Measurements from ENCODE around the gene PDGFRA. TPM values are rescaled to one million over a fixed set of nuclear protein-coding genes. Genes with fewer than 3 reads are reported as not detected.
"Not testable (repeated sequence)": the region's sequence is repeated elsewhere in the genome, so short reads cannot be mapped to it uniquely, and the experiment has no call there.

PDGFRA gene
- total RNA-seq, 1 donor from 2014 or later: 0.54 TPM

DNA sequence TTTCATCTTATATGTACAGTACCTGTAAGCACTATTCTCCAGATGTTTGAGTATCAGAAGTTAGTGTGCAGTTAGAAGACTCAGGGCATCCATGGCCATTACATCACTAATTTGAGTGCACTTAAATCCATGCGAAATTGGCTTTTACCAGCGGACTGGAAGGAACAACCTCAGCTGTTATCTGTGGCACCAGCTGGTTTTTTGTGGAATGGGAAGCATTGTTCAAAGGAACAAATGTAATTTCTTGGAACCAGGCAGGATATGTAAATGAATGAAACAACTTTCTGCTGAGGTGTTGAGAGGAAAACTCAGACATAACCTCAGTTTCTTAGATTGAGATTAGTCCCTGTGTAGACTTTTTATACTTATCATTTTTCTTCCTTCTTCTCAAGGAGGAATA, 60.2 kb downstream of the PDGFRA start:
- Mint-ChIP-seq H3K4me3 (no peak overlapping the region), H3K4me1 (peaks cover 3% of the 10 kb centered on the region), H3K36me3 (ENCODE audit: low read depth) (no peaks in the 10 kb centered on the region), H3K27me3 (no peaks in the 10 kb centered on the region), H3K9me3 (no peaks in the 10 kb centered on the region), H3K27ac (no peak overlapping the region)
- DNase-seq: no peak
- intact Hi-C loops (cut with micrococcal nuclease): no loop called here

DNA sequence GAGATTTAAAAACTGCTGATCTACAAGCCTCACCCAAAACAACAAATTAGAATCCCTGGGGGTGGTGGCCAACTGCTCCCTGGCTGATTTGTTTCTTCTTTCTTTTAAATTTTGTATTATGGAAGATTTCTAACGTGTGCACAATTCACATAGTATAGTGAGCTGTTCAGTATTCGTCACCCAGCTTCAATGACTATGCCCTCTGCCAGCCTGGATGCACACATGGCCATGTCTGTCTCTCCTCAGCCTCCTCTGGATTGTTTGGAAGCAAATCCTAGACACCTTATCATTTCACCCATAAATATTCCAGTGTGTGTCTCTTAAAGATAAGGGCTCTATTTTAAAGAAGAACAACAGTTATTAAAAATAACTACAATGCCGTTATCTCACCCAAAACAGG, 61.9 kb downstream of the PDGFRA start:
- Mint-ChIP-seq H3K27ac (no peak overlapping the region), H3K9me3 (no peaks in the 10 kb centered on the region), H3K4me3 (no peak overlapping the region), H3K27me3 (no peaks in the 10 kb centered on the region), H3K4me1 (peaks cover 3% of the 10 kb centered on the region), H3K36me3 (ENCODE audit: low read depth) (no peaks in the 10 kb centered on the region)
- intact Hi-C loops (cut with micrococcal nuclease): no loop called here
- no peak for DNase-seq

DNA sequence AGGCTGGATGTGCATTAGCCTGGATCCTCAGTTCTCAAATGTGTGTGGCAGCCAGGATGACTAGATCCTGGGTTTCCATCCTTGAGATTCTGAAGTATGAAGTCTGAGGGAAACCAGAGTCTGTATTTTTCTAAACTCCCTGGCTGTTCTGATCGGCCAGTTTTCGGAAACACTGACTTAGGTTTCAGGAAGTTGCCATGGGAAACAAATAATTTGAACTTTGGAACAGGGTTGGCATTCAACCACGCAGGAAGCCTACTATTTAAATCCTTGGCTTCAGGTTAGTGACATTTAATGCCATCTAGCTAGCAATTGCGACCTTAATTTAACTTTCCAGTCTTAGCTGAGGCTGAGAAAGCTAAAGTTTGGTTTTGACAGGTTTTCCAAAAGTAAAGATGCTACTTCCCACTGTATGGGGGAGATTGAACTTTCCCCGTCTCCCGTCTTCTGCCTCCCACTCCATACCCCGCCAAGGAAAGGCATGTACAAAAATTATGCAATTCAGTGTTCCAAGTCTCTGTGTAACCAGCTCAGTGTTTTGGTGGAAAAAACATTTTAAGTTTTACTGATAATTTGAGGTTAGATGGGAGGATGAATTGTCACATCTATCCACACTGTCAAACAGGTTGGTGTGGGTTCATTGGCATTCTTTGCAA, 67.6 kb downstream of the PDGFRA start:
- H3K9me3 Mint-ChIP-seq: peaks cover 7% of the 10 kb centered on the region
- H3K4me3 Mint-ChIP-seq: no peak overlapping the region
- H3K27me3 Mint-ChIP-seq: peaks cover 2% of the 10 kb centered on the region
- H3K27ac Mint-ChIP-seq: no peak overlapping the region
- intact Hi-C loops (cut with micrococcal nuclease): no loop called here
- no peaks in the 10 kb centered on the region for H3K36me3 Mint-ChIP-seq (ENCODE audit: low read depth)
- no peak for DNase-seq
- H3K4me1 Mint-ChIP-seq: no peaks in the 10 kb centered on the region

DNA sequence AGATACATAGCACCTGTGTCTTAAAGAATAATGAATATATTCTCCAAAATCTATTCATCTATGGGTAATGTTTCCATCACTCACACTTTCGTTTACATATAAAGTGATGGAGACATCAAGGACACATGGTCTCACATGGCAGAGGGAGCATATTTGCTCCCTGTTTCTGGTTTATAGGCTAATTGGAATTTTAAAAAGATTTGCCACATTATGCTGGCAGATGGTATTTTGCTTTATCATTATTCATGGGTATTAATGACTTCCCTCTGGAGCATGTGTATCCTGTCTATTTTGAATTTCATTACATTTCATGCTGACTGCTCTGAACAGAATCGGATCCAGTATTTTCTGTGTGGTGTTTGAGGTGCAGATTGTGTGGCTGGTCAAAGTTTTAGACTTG, 79.0 kb downstream of the PDGFRA start:
- DNase-seq: no peak
- Mint-ChIP-seq H3K27ac (no peak overlapping the region), H3K9me3 (peaks cover 25% of the 10 kb centered on the region), H3K36me3 (ENCODE audit: low read depth) (no peaks in the 10 kb centered on the region), H3K27me3 (peaks cover 30% of the 10 kb centered on the region), H3K4me3 (no peak overlapping the region), H3K4me1 (no peaks in the 10 kb centered on the region)
- intact Hi-C loops (cut with micrococcal nuclease): no loop called here

DNA sequence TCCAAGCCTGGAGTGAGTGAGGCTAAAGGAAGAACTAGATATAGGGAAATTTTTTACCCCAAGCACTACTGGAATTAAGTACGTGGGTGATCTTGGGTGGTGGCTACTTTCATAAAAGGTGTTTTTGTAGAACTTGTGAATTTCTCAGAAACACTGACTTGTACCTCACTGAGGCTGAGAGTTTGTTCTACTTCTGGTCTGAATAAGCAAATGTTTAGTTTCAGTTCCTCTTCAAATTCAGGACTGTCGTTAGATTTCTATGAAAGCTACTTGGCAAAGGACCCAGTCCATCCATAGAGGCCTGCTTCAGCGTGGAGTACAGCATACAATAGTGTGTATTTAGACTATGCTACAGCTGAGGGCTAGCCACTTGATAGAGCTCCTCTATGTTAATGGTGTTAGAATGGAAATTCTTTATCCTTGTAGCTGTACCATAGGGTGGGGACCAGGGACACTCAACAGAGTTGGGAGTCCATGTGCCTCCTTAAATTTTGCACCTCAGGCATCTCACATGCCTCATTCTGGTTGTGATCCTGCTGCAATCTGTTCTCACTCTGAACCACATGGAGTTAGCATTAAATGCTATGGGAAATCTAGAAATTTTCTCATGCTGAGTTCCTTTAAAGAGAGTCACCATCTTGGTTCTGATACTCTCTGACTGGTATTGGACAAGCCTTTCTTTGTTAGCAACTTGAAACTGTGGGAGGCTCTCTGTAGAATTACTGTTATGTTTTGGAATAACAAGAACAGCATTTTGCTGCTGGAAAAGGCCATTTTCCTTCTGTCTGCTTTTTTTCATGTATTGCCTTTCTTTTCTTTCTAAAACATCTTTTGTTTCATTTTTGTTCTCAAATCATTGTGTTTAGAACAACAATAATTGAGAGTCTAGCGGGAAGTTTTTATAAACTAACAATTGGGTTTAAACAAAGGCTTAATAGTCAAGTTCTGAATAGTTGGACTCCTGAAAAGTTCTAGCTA, 86.8 kb downstream of the PDGFRA start:
- H3K4me1 Mint-ChIP-seq: peaks cover 30% of the 10 kb centered on the region
- peak; percentile 68 for DNase-seq
- H3K4me3 Mint-ChIP-seq: peak overlapping the region; percentile 38
- peaks cover 9% of the 10 kb centered on the region for H3K9me3 Mint-ChIP-seq
- intact Hi-C loops (cut with micrococcal nuclease): loop anchor here (1.0 to 5.0 kb wide), 3 partner anchors 41 to 341 kb away; partner anchors contain the start of gene KIT
- H3K27ac Mint-ChIP-seq: peak overlapping the region; percentile 75
- H3K36me3 Mint-ChIP-seq (ENCODE audit: low read depth): peaks cover 2% of the 10 kb centered on the region
- peaks cover 3% of the 10 kb centered on the region for H3K27me3 Mint-ChIP-seq

DNA sequence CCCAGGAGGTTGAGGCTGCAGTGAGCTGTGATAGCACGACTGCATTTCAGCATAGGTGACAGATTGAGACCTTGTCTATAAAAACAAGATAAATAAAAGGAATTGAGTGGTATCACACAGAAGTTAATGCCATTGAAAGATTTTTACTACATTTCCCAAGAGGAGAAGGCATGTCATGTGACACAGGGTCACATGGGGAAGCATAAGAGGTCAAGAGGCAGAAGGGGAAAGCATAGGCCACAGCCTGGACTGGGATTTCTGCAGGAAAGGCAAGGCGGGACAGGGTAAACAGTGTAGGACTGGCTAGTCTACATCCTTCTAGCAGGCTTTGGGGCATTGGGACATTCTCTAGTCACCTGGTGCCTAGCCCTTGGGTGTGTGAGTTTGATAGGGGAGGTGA, 88.6 kb downstream of the PDGFRA start:
- peaks cover 30% of the 10 kb centered on the region for H3K4me1 Mint-ChIP-seq
- peaks cover 2% of the 10 kb centered on the region for H3K36me3 Mint-ChIP-seq (ENCODE audit: low read depth)
- H3K27ac Mint-ChIP-seq: no peak overlapping the region
- intact Hi-C loops (cut with micrococcal nuclease): loop anchor here (5.0 kb wide), 1 partner anchor 340 kb away; the partner anchor contains the start of gene KIT
- no peak for DNase-seq
- H3K9me3 Mint-ChIP-seq: peaks cover 9% of the 10 kb centered on the region
- H3K4me3 Mint-ChIP-seq: no peak overlapping the region
- H3K27me3 Mint-ChIP-seq: no peaks in the 10 kb centered on the region

DNA sequence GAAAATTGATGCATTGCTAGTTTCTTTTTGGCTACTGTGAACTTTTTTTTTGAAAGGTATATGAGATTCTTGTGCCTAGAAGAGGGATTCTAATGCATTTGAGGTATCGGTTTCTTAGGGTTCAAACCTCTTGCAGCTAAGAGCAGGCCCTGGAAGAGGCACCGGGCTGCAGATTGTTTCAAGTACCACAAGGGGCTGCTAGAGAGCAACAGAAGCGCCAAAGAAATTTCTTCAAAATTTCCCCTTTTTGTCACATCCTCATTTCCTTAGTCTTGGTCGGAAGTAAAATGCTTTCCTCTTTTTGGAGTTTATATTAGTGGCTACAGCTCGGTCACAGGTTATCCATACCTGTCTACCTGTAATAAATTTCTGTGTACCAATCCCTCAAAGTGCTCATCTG, 89.8 kb downstream of the PDGFRA start:
- peaks cover 2% of the 10 kb centered on the region for H3K36me3 Mint-ChIP-seq (ENCODE audit: low read depth)
- H3K4me3 Mint-ChIP-seq: no peak overlapping the region
- no peaks in the 10 kb centered on the region for H3K27me3 Mint-ChIP-seq
- intact Hi-C loops (cut with micrococcal nuclease): loop anchor here (5.0 kb wide), 1 partner anchor 338 kb away; the partner anchor contains the start of gene KIT
- peak; percentile 72 for DNase-seq
- H3K4me1 Mint-ChIP-seq: peaks cover 30% of the 10 kb centered on the region
- H3K27ac Mint-ChIP-seq: no peak overlapping the region
- peaks cover 9% of the 10 kb centered on the region for H3K9me3 Mint-ChIP-seq

DNA sequence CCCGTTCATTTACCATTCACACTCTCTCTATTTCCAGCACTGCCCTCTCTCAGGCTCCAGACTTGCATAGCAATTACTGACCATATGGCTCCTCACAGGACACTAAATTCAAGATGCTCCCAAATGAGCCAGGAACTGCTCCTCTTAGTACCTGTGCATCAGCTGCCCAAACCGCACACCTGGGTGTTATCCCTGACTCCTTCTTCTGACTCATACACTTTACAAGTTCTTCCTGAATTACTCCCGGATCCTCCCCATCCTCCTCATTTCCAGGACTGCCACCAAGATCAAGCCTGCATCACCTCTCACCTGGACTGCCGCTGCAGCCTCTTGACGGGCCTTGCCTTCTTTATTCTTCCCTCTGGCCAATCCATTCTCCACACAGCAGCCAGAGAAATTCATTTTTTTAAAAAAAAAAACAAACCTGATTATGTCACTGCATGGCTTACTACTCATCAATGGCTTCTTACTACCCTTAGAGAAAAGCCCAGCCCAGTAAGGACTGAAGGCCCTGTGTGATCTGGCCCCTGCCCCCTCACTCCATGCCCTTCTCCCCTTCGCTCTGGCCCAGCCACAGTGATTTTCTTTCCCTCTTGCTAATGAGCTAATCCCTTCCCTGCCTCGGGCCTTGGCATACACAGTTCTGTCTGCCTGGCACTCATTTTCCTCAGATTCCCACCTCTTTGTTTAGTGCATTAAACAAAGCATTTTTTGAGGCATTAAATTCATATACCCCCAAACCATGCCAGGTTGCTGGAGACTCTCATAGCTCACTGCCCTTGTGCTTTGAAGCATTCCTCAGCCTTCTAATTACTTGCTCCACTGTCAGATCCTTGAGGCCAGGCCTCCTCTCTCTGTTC, 92.0 kb downstream of the PDGFRA start:
- Mint-ChIP-seq H3K27me3 (no peaks in the 10 kb centered on the region), H3K36me3 (ENCODE audit: low read depth) (peaks cover 2% of the 10 kb centered on the region), H3K9me3 (no peaks in the 10 kb centered on the region), H3K4me1 (peaks cover 15% of the 10 kb centered on the region), H3K4me3 (no peak overlapping the region), H3K27ac (no peak overlapping the region)
- no peak for DNase-seq
- intact Hi-C loops (cut with micrococcal nuclease): loop anchor here (5.0 kb wide), 1 partner anchor 521 kb away; no protein-coding TSS in a partner anchor

DNA sequence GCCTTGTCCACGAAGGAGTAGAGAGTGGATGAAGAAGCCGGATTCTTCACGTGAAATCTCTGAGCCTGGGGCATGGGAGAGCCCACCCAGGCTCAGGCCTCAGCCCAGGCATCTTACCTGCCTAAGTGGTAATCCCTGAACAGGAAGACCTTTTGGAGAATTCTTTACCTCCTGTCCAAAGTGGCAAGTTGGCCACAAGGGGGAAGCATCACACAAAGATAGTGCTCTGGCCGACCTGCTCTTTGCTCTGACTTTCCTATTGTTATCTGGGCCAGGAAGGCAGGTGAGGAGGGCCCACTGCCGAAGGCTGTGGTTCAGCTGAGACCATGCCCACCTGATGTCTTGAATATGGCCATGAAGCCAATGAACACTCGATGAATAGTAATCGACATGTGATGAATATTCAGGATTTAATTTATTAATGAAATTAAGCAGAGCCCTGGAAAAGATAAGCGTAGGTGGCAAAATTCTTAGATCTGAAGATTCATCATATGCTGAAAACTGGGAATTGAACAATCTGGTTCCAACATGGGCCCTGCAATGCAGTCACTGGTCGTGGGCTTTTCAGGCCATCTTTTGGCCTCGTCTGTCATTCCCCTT, 93.8 kb downstream of the PDGFRA start:
- intact Hi-C loops (cut with micrococcal nuclease): loop anchor here (1.0 to 5.0 kb wide), 3 partner anchors 118 to 998 kb away; no protein-coding TSS in a partner anchor

DNA sequence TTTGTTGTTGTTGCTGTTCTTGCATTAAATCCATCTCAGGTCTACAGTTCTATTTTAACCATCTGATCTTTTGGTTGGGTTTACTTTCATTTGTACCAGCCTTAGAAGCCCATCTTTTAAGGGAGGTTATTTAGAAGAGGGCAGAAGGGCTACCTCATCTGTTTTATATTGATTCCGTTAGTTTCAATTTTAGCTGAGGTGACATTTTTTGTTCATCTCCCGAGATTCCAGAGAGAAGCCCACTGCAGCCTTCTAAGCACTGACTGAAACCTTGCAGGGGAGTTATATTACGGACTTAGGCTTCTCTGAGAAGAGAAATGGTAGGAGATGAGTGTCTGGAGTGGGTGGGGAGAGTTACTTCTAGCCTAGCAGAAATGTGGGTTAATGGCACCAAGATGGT, 101.8 kb downstream of the PDGFRA start:
- H3K9me3 Mint-ChIP-seq: no peaks in the 10 kb centered on the region
- no peak for DNase-seq
- no peak overlapping the region for H3K27ac Mint-ChIP-seq
- no peaks in the 10 kb centered on the region for H3K4me1 Mint-ChIP-seq
- intact Hi-C loops (cut with micrococcal nuclease): no loop called here
- no peak overlapping the region for H3K4me3 Mint-ChIP-seq
- H3K27me3 Mint-ChIP-seq: peaks cover 9% of the 10 kb centered on the region
- no peaks in the 10 kb centered on the region for H3K36me3 Mint-ChIP-seq (ENCODE audit: low read depth)

More for the DNA sequence above, 93.8 kb downstream of the PDGFRA start:
- Mint-ChIP-seq H3K27ac (no peak overlapping the region), H3K9me3 (no peaks in the 10 kb centered on the region), H3K27me3 (no peaks in the 10 kb centered on the region), H3K36me3 (ENCODE audit: low read depth) (no peaks in the 10 kb centered on the region), H3K4me1 (peaks cover 11% of the 10 kb centered on the region), H3K4me3 (no peak overlapping the region)
- peak; percentile 86 for DNase-seq

DNA sequence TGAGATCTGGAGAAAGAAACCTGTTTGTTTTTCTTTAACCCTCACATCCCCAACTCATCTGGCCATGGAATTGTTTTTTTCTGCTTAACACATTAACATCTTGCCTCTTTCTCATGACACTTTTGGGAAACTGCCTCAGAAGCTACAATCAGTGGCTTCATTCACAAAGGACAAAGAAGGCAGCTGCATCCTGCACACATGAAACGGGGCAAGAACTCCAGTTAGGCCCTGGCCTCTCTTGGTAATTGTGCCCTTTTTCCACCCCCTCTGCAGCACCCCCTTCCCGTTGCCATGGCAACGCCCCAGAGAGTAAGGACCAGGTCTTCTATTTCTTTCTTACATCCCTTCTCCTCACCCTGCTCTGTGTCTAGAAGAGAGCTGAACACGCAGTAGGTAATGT, 103.4 kb downstream of the PDGFRA start:
- intact Hi-C loops (cut with micrococcal nuclease): no loop called here
- Mint-ChIP-seq H3K9me3 (no peaks in the 10 kb centered on the region), H3K27ac (no peak overlapping the region)

DNA sequence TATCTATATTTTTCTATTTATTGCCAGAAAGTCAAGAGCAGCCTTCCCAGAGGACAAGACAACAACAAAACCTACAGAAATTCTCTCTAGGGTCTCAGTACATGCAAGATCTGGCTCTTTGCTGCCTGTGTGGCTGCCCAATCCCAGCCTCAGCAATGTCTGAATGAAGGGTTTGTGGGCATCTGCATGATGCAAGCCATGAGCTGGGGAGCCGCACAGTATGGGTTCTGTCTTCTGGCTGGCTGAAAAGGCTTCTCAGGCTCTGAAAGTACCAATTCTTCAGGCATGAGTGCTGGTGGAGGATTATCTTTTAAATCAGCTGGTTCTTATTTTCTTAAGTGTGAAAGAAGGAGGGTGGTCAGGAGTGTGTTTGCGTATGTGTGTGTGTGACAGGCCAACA, 104.6 kb downstream of the PDGFRA start:
- Mint-ChIP-seq H3K27ac (no peak overlapping the region), H3K9me3 (no peaks in the 10 kb centered on the region), H3K27me3 (peaks cover 11% of the 10 kb centered on the region), H3K4me3 (no peak overlapping the region), H3K36me3 (ENCODE audit: low read depth) (no peaks in the 10 kb centered on the region), H3K4me1 (no peaks in the 10 kb centered on the region)
- intact Hi-C loops (cut with micrococcal nuclease): no loop called here
- DNase-seq: no peak

More for the DNA sequence above, 103.4 kb downstream of the PDGFRA start:
- no peak for DNase-seq
- no peaks in the 10 kb centered on the region for H3K4me1 Mint-ChIP-seq
- H3K27me3 Mint-ChIP-seq: peaks cover 11% of the 10 kb centered on the region
- no peak overlapping the region for H3K4me3 Mint-ChIP-seq
- no peaks in the 10 kb centered on the region for H3K36me3 Mint-ChIP-seq (ENCODE audit: low read depth)

DNA sequence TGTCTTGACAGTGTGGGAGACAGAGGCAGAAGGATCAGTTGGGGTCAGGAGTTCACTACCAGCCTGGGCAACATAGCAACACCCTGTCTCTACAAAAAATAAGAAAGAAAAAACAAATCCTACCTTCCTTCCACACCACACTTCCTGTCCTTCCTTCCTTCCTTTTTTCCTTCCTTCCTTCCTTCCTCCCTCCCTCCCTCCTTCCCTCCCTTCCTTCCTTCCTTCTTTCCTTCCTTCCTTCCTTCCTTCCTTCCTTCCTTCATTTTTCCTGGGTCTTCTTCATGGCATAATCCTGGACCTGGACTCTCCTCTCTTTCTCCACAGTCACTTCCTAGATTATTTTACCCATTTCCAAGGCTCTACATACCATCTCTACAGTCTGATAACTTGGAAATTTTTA, 105.7 kb downstream of the PDGFRA start:
- H3K36me3 Mint-ChIP-seq (ENCODE audit: low read depth); H3K9me3 Mint-ChIP-seq; H3K27ac Mint-ChIP-seq; H3K4me1 Mint-ChIP-seq; intact Hi-C loops (cut with micrococcal nuclease); DNase-seq; H3K4me3 Mint-ChIP-seq: not testable (repeated sequence)
- H3K27me3 Mint-ChIP-seq: peaks cover 11% of the 10 kb centered on the region

All from activated CD4-positive, alpha-beta T cell treated with anti-CD3 and anti-CD28 coated beads, Interleukin-2, amount 10 ng/mL, durations not matched to agents 24 days and 14 days (primary cell).